Posterior cingulate gyrus (tissue), 11 donors: ENCODE results near the gene ZNF548.
A peak's percentile ranks its signal among the peaks of the same experiment; 100 is the strongest.

Source experiments
- DNase-seq, 10 donors: peaks; one replicate each; pipeline versions ENCODE4 v3.0.0 to v3.0.0-alpha.2; 2020 to 2021; ENCODE audit warnings: mixed read lengths in 3 of 10
- intact Hi-C: fragments of 100-400 bp; cut with DNase I; formaldehyde crosslinking; loops from one replicate; pipeline ENCODE4 v1.15.1; 2023

ZNF548 gene

GRCh38 chr19:57389194-57389729 is 392 bp upstream of the ZNF548 start:
- no peak for DNase-seq
- intact Hi-C loops: no loop called here

- intact Hi-C loops: no loop called here
- peak in 1 of 10 donors; percentile 62 for DNase-seq
These were observed 6.1 kb downstream of the ZNF548 start for GRCh38 chr19:57395710-57396109.

GRCh38 chr19:57398868-57399267 is 9.2 kb downstream of the ZNF548 start:
- intact Hi-C loops: no loop called here
- no peak for DNase-seq

GRCh38 chr19:57403737-57404563 is 14.3 kb downstream of the ZNF548 start:
- intact Hi-C loops: no loop called here
- DNase-seq: peak in 1 of 10 donors; percentile 55

- DNase-seq: peak in 8 of 10 donors; percentile 25 to 90 (median 45)
- intact Hi-C loops: no loop called here
These were observed 17.0 kb downstream of the ZNF548 start for GRCh38 chr19:57406516-57407123.

- DNase-seq: peak; percentile 89 to 99 (median 96)
- intact Hi-C loops: loop anchor here (2.0 kb wide), 2 partner anchors 20 to 76 kb away; partner anchors contain the start of gene ZNF419
These were observed 21.4 kb downstream of the ZNF548 start, which contains the start of gene ZNF17 for GRCh38 chr19:57410877-57411671. TSS of gene ZNF17 (plus strand) at chr19:57411161. CDS start at chr19:57413616, 2,455 bp downstream.

- peak in 1 of 10 donors; percentile 43 for DNase-seq
- intact Hi-C loops: no loop called here
These were observed 29.8 kb downstream of the ZNF548 start for GRCh38 chr19:57419439-57419838.

GRCh38 chr19:57421037-57421436 is 31.4 kb downstream of the ZNF548 start:
- intact Hi-C loops: no loop called here
- DNase-seq: no peak

GRCh38 chr19:57434386-57435061 is 44.9 kb downstream of the ZNF548 start:
- intact Hi-C loops: no loop called here
- DNase-seq: no peak

GRCh38 chr19:57435062-57435978 is 45.7 kb downstream of the ZNF548 start, which contains the start of gene ZNF749:
TSS of gene ZNF749 (plus strand) at chr19:57435325. CDS start at chr19:57435579, 254 bp downstream.
- DNase-seq: peak; percentile 97 to 100 (median 98)
- intact Hi-C loops: no loop called here

GRCh38 chr19:57436417-57436816 is 46.8 kb downstream of the ZNF548 start:
- DNase-seq: no peak
- intact Hi-C loops: no loop called here

- DNase-seq: no peak
- intact Hi-C loops: no loop called here
These were observed 48.3 kb downstream of the ZNF548 start for GRCh38 chr19:57437931-57438330.

- DNase-seq: no peak
- intact Hi-C loops: no loop called here
These were observed 49.3 kb downstream of the ZNF548 start for GRCh38 chr19:57438925-57439324.

- DNase-seq: no peak
- intact Hi-C loops: no loop called here
These were observed 52.5 kb downstream of the ZNF548 start for GRCh38 chr19:57441979-57442752.

GRCh38 chr19:57443121-57443696 is 53.6 kb downstream of the ZNF548 start:
- no peak for DNase-seq
- intact Hi-C loops: no loop called here

GRCh38 chr19:57452307-57452706 is 62.7 kb downstream of the ZNF548 start:
- DNase-seq: no peak
- intact Hi-C loops: no loop called here
